ENCODE measurements around the gene ACSM6. TPM values are rescaled to one million over a fixed set of nuclear protein-coding genes. Genes with fewer than 3 reads are reported as not detected.

ACSM6 gene
- not detected for total RNA-seq

- ChIA-PET CTCF (no interaction called here), POLR2A (no interaction called here)
- Mint-ChIP-seq H3K36me3 (ENCODE audit: low read depth) (no peaks in the 10 kb centered on the region), H3K27ac (no peak within 1 kb of the TSS), H3K4me1 (no peaks in the 10 kb centered on the region), H3K4me3 (no peak within 1 kb of the TSS), H3K27me3 (peaks cover 7% of the 10 kb centered on the region), H3K9me3 (peaks cover 2% of the 10 kb centered on the region)
- DNase-seq: no peak
Observed at GRCh38 chr10:95193944-95194343, at the start of gene ACSM6. Gene ACSM6, plus strand, starts transcription at chr10:95194238. Its CDS starts 248 bp downstream, at chr10:95194486.

- Mint-ChIP-seq H3K9me3 (peaks cover 5% of the 10 kb centered on the region), H3K27ac (no peak overlapping the region), H3K36me3 (ENCODE audit: low read depth) (no peaks in the 10 kb centered on the region), H3K27me3 (no peaks in the 10 kb centered on the region), H3K4me1 (no peaks in the 10 kb centered on the region), H3K4me3 (no peak overlapping the region)
- CTCF ChIA-PET: no interaction called here
- POLR2A ChIA-PET: no interaction called here
- no peak for DNase-seq
Observed at GRCh38 chr10:95168694-95169093, 25.3 kb upstream of the ACSM6 start.

GRCh38 chr10:95169522-95169921, 24.5 kb upstream of the ACSM6 start:
- Mint-ChIP-seq H3K27me3 (no peaks in the 10 kb centered on the region), H3K36me3 (ENCODE audit: low read depth) (no peaks in the 10 kb centered on the region), H3K27ac (no peak overlapping the region), H3K9me3 (no peaks in the 10 kb centered on the region), H3K4me3 (no peak overlapping the region), H3K4me1 (no peaks in the 10 kb centered on the region)
- ChIA-PET CTCF (no interaction called here), POLR2A (no interaction called here)
- no peak for DNase-seq

GRCh38 chr10:95170790-95171189, 23.2 kb upstream of the ACSM6 start:
- Mint-ChIP-seq H3K4me1 (no peaks in the 10 kb centered on the region), H3K27ac (no peak overlapping the region), H3K4me3 (no peak overlapping the region), H3K27me3 (no peaks in the 10 kb centered on the region), H3K36me3 (ENCODE audit: low read depth) (no peaks in the 10 kb centered on the region), H3K9me3 (no peaks in the 10 kb centered on the region)
- POLR2A ChIA-PET: no interaction called here
- CTCF ChIA-PET: no interaction called here
- no peak for DNase-seq

GRCh38 chr10:95171336-95171735, 22.7 kb upstream of the ACSM6 start:
- POLR2A ChIA-PET: no interaction called here
- Mint-ChIP-seq H3K27ac (no peak overlapping the region), H3K27me3 (no peaks in the 10 kb centered on the region), H3K9me3 (peaks cover 3% of the 10 kb centered on the region), H3K36me3 (ENCODE audit: low read depth) (no peaks in the 10 kb centered on the region), H3K4me1 (no peaks in the 10 kb centered on the region), H3K4me3 (no peak overlapping the region)
- CTCF ChIA-PET: no interaction called here
- DNase-seq: no peak

GRCh38 chr10:95172851-95173250, 21.2 kb upstream of the ACSM6 start:
- H3K4me1 Mint-ChIP-seq: no peaks in the 10 kb centered on the region
- H3K27ac Mint-ChIP-seq: no peak overlapping the region
- H3K4me3 Mint-ChIP-seq: no peak overlapping the region
- POLR2A ChIA-PET: no interaction called here
- CTCF ChIA-PET: no interaction called here
- no peaks in the 10 kb centered on the region for H3K27me3 Mint-ChIP-seq
- no peaks in the 10 kb centered on the region for H3K36me3 Mint-ChIP-seq (ENCODE audit: low read depth)
- DNase-seq: no peak
- H3K9me3 Mint-ChIP-seq: peaks cover 5% of the 10 kb centered on the region

GRCh38 chr10:95176101-95176500, 17.9 kb upstream of the ACSM6 start:
- CTCF ChIA-PET: no interaction called here
- POLR2A ChIA-PET: no interaction called here
- Mint-ChIP-seq H3K27me3 (peaks cover 5% of the 10 kb centered on the region), H3K27ac (no peak overlapping the region), H3K36me3 (ENCODE audit: low read depth) (no peaks in the 10 kb centered on the region), H3K4me3 (no peak overlapping the region), H3K9me3 (peaks cover 5% of the 10 kb centered on the region), H3K4me1 (no peaks in the 10 kb centered on the region)
- no peak for DNase-seq

GRCh38 chr10:95177429-95177828, 16.6 kb upstream of the ACSM6 start:
- no peaks in the 10 kb centered on the region for H3K36me3 Mint-ChIP-seq (ENCODE audit: low read depth)
- no peaks in the 10 kb centered on the region for H3K4me1 Mint-ChIP-seq
- CTCF ChIA-PET: no interaction called here
- H3K27me3 Mint-ChIP-seq: peaks cover 15% of the 10 kb centered on the region
- POLR2A ChIA-PET: no interaction called here
- no peak for DNase-seq
- H3K4me3 Mint-ChIP-seq: no peak overlapping the region
- no peak overlapping the region for H3K27ac Mint-ChIP-seq
- H3K9me3 Mint-ChIP-seq: peaks cover 5% of the 10 kb centered on the region

- no peak overlapping the region for H3K4me3 Mint-ChIP-seq
- ChIA-PET POLR2A (no interaction called here), CTCF (no interaction called here)
- peaks cover 5% of the 10 kb centered on the region for H3K9me3 Mint-ChIP-seq
- H3K4me1 Mint-ChIP-seq: peaks cover 3% of the 10 kb centered on the region
- no peaks in the 10 kb centered on the region for H3K36me3 Mint-ChIP-seq (ENCODE audit: low read depth)
- DNase-seq: no peak
- H3K27ac Mint-ChIP-seq: no peak overlapping the region
- peaks cover 20% of the 10 kb centered on the region for H3K27me3 Mint-ChIP-seq
Observed at GRCh38 chr10:95178266-95178665, 15.8 kb upstream of the ACSM6 start.

- Mint-ChIP-seq H3K27me3 (peaks cover 20% of the 10 kb centered on the region), H3K4me1 (peaks cover 3% of the 10 kb centered on the region), H3K4me3 (no peak overlapping the region), H3K36me3 (ENCODE audit: low read depth) (no peaks in the 10 kb centered on the region), H3K27ac (no peak overlapping the region), H3K9me3 (peaks cover 5% of the 10 kb centered on the region)
- CTCF ChIA-PET: no interaction called here
- POLR2A ChIA-PET: no interaction called here
- DNase-seq: no peak
Observed at GRCh38 chr10:95178797-95179196, 15.2 kb upstream of the ACSM6 start.

GRCh38 chr10:95181726-95182125, 12.3 kb upstream of the ACSM6 start:
- H3K4me1 Mint-ChIP-seq: peaks cover 10% of the 10 kb centered on the region
- DNase-seq: no peak
- H3K27me3 Mint-ChIP-seq: peaks cover 32% of the 10 kb centered on the region
- no peak overlapping the region for H3K27ac Mint-ChIP-seq
- no peak overlapping the region for H3K4me3 Mint-ChIP-seq
- no peaks in the 10 kb centered on the region for H3K36me3 Mint-ChIP-seq (ENCODE audit: low read depth)
- ChIA-PET CTCF (no interaction called here), POLR2A (interaction anchor here (0.7 kb wide), 1 partner anchor 113 kb away, joined by 3 read pairs; no protein-coding TSS in a partner anchor)
- no peaks in the 10 kb centered on the region for H3K9me3 Mint-ChIP-seq

GRCh38 chr10:95183271-95184230, 10.5 kb upstream of the ACSM6 start:
- peaks cover 10% of the 10 kb centered on the region for H3K4me1 Mint-ChIP-seq
- no peaks in the 10 kb centered on the region for H3K36me3 Mint-ChIP-seq (ENCODE audit: low read depth)
- POLR2A ChIA-PET: interaction anchor here (0.6 kb wide), 1 partner anchor 619 kb away, joined by 10 read pairs; no protein-coding TSS in a partner anchor
- CTCF ChIA-PET: interaction anchor here (0.6 to 1.3 kb wide), 4 partner anchors 35 to 183 kb away, joined by 3 to 5 read pairs (median 3); no protein-coding TSS in a partner anchor
- H3K4me3 Mint-ChIP-seq: peak overlapping the region; percentile 64
- peak overlapping the region; percentile 50 for H3K27ac Mint-ChIP-seq
- peak; percentile 71 for DNase-seq
- peaks cover 33% of the 10 kb centered on the region for H3K27me3 Mint-ChIP-seq
- no peaks in the 10 kb centered on the region for H3K9me3 Mint-ChIP-seq

GRCh38 chr10:95187617-95188016, 6.4 kb upstream of the ACSM6 start:
- Mint-ChIP-seq H3K4me3 (no peak overlapping the region), H3K36me3 (ENCODE audit: low read depth) (no peaks in the 10 kb centered on the region), H3K4me1 (peaks cover 10% of the 10 kb centered on the region), H3K27me3 (peaks cover 26% of the 10 kb centered on the region), H3K27ac (no peak overlapping the region), H3K9me3 (no peaks in the 10 kb centered on the region)
- DNase-seq: no peak
- ChIA-PET POLR2A (no interaction called here), CTCF (no interaction called here)

- ChIA-PET CTCF (no interaction called here), POLR2A (no interaction called here)
- Mint-ChIP-seq H3K27me3 (peaks cover 24% of the 10 kb centered on the region), H3K9me3 (no peaks in the 10 kb centered on the region), H3K36me3 (ENCODE audit: low read depth) (no peaks in the 10 kb centered on the region), H3K4me1 (peaks cover 7% of the 10 kb centered on the region), H3K4me3 (no peak overlapping the region), H3K27ac (no peak overlapping the region)
- DNase-seq: no peak
Observed at GRCh38 chr10:95188593-95188992, 5.4 kb upstream of the ACSM6 start.
